ACC112 (cell line): ENCODE results near the gene ACOT9.

Experiments
- H2AFZ ChIP-seq: fragments of 200-600 bp; sonication (generic); one replicate; pipeline ENCODE4 v1.6.0; 2017; ENCODE audit warnings: antibody characterized with exemption, low read length; ENCODE audit not compliant: unreplicated experiment
- H3K27ac ChIP-seq: fragments of 200-600 bp; sonication (generic); 2 replicates; pipeline ENCODE4 v1.5.1; 2014; ENCODE audit warnings: low read depth, mild to moderate bottlenecking, antibody characterized with exemption, low read length, moderate library complexity
- H3K27me3 ChIP-seq: fragments of 200-600 bp; sonication (generic); 2 replicates; pipeline ENCODE4 v1.6.1; 2014; ENCODE audit warnings: mild to moderate bottlenecking, antibody characterized with exemption, low read length, moderate library complexity, mixed read lengths; ENCODE audit not compliant: insufficient read depth
- H3K36me3 ChIP-seq: fragments of 200-600 bp; sonication (generic); 2 replicates; pipeline ENCODE4 v1.6.1; 2016; ENCODE audit warnings: mild to moderate bottlenecking, antibody characterized with exemption, low read length, moderate library complexity, mixed read lengths; ENCODE audit not compliant: insufficient read depth
- H3K4me1 ChIP-seq: fragments of 200-600 bp; sonication (generic); one replicate; pipeline ENCODE4 v1.6.1; 2016; ENCODE audit warnings: low read length, mixed read lengths; ENCODE audit not compliant: insufficient read depth, unreplicated experiment, control insufficient read depth
- H3K4me3 ChIP-seq: fragments of 200-600 bp; sonication (generic); 2 replicates; pipeline ENCODE4 v1.5.1; 2014; ENCODE audit warnings: mild to moderate bottlenecking, low read depth, low read length
- H3K79me2 ChIP-seq: fragments of 200-600 bp; sonication (generic); one replicate; pipeline ENCODE4 v1.6.0; 2016; ENCODE audit warnings: low read length; ENCODE audit not compliant: control insufficient read depth, unreplicated experiment, insufficient read depth

Gene ACOT9

GRCh38 chrX:23737413-23737812, 5.7 kb downstream of the ACOT9 start:
- H3K79me2 ChIP-seq, result peaks cover 88% of the 10 kb centered on the region
- no peak overlapping the region for H3K27ac ChIP-seq
- no peak overlapping the region for H3K4me3 ChIP-seq
- peaks cover 14% of the 10 kb centered on the region for H3K36me3 ChIP-seq
- H3K27me3 ChIP-seq, result no peaks in the 10 kb centered on the region
- no peak overlapping the region for H2AFZ ChIP-seq
- H3K4me1 ChIP-seq, result peaks cover 19% of the 10 kb centered on the region

GRCh38 chrX:23736030-23736429, 7.0 kb downstream of the ACOT9 start:
- H3K4me1 ChIP-seq, result peaks cover 19% of the 10 kb centered on the region
- peaks cover 23% of the 10 kb centered on the region for H3K36me3 ChIP-seq
- H3K27ac ChIP-seq, result no peak overlapping the region
- peaks cover 81% of the 10 kb centered on the region for H3K79me2 ChIP-seq
- no peak overlapping the region for H2AFZ ChIP-seq
- H3K4me3 ChIP-seq, result no peak overlapping the region
- H3K27me3 ChIP-seq, result no peaks in the 10 kb centered on the region

DNA sequence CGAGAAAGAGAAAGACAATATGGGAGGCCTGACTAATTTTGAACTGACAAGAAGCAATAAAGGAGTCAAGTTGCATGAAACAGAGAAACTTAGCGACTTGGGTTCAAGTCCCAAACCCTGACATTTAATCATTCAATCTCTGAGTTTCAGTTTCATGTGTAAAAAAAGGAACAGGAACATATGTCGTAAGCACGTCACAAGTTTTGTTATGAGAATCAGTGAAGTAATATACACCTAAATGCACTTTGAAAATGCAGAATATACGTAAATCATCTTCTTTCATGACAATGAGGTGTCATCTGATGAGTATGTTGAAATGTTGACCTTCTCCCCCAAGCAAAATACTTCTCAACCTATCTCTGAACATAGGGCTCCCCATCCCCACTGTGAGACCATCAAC, 10.4 kb downstream of the ACOT9 start:
- H3K36me3 ChIP-seq, result peaks cover 40% of the 10 kb centered on the region
- no peak overlapping the region for H3K4me3 ChIP-seq
- H3K27me3 ChIP-seq, result no peaks in the 10 kb centered on the region
- no peak overlapping the region for H3K27ac ChIP-seq
- H3K79me2 ChIP-seq, result peaks cover 55% of the 10 kb centered on the region
- peaks cover 14% of the 10 kb centered on the region for H3K4me1 ChIP-seq
- no peak overlapping the region for H2AFZ ChIP-seq

- H3K79me2 ChIP-seq, result peaks cover 48% of the 10 kb centered on the region
- H3K4me3 ChIP-seq, result no peak overlapping the region
- no peak overlapping the region for H2AFZ ChIP-seq
- H3K27me3 ChIP-seq, result no peaks in the 10 kb centered on the region
- peaks cover 40% of the 10 kb centered on the region for H3K36me3 ChIP-seq
- H3K4me1 ChIP-seq, result peaks cover 14% of the 10 kb centered on the region
- H3K27ac ChIP-seq, result peak overlapping the region; percentile 21; the same call in 1 of the 2 replicates
Measured at GRCh38 chrX:23731951-23732350, 11.1 kb downstream of the ACOT9 start.

DNA sequence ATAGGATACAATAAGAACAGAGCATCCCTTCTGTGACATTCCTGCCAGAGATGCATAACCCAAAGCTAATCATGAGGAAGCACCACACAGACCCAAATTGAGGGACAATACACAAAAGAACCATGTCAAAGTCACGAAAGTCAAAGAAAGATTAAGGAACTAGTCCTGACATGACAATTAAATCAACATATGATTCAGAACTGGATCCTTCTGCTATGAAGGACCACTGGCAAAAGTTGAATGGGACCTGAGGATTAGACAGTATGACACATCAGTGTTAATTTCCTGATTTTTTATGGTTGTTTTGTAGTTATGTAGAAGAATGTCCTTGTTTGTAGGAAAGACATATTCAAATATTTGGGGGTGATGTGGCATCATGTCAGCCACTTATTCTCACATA, 13.9 kb downstream of the ACOT9 start:
- H3K4me3 ChIP-seq, result no peak overlapping the region
- H3K27me3 ChIP-seq, result no peaks in the 10 kb centered on the region
- peaks cover 10% of the 10 kb centered on the region for H3K4me1 ChIP-seq
- no peak overlapping the region for H3K27ac ChIP-seq
- no peak overlapping the region for H2AFZ ChIP-seq
- H3K79me2 ChIP-seq, result peaks cover 25% of the 10 kb centered on the region
- peaks cover 35% of the 10 kb centered on the region for H3K36me3 ChIP-seq

GRCh38 chrX:23727206-23727605, 15.9 kb downstream of the ACOT9 start:
- Histone ChIP-seq H3K4me3 (no peak overlapping the region), H3K36me3 (peaks cover 32% of the 10 kb centered on the region), H3K27ac (no peak overlapping the region), H3K4me1 (no peaks in the 10 kb centered on the region), H3K27me3 (no peaks in the 10 kb centered on the region), H3K79me2 (peaks cover 12% of the 10 kb centered on the region), H2AFZ (no peak overlapping the region)

DNA sequence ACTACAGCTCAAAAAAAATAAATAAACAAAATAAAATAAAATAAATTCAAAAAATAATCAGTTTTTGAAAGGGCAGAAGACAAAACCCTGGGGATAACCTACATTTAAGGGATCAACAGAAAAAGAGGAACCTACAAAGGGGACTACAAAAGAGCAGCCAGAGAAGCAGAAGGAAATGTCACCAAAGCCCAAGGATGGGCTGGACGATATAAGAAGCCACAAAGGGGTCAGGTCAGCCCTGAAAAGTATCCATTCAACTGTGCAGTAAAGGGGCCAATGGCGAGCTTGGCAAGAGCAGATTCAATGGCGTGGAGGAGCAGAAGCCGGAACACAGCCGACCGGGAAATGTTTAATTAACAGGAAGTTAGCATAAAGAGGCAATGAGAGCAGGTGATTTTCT, 16.9 kb downstream of the ACOT9 start:
- Histone ChIP-seq H2AFZ (no peak overlapping the region), H3K36me3 (peaks cover 25% of the 10 kb centered on the region), H3K4me3 (no peak overlapping the region), H3K27me3 (no peaks in the 10 kb centered on the region), H3K4me1 (no peaks in the 10 kb centered on the region), H3K27ac (no peak overlapping the region), H3K79me2 (peaks cover 5% of the 10 kb centered on the region)

DNA sequence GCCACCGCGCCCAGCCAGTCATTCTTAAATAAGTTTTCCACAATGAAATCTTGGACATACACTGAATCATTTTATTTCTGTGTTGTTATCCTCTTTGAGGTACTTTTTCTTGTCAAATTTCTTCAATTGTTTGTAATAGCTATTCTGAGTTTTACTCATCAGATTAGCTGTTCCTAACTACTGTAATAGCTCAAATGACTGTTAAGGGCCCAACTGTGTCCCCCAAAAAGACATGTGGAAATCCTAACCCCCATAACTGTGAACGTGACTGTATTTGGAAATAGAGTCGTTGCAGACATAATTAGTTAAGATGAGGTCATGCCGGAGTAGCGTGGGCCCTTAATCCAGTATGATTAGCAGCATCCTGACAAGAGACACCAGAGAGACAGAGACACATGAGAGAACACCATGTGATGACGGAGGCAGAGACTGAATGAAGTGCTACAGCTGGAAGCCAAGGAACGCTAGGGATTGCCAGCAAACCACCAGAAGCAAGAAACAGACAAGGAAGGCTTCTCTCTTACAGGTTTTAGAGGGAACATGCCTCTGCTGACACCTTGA, 22.9 kb downstream of the ACOT9 start:
- no peak overlapping the region for H3K27ac ChIP-seq
- no peaks in the 10 kb centered on the region for H3K27me3 ChIP-seq
- peaks cover 1% of the 10 kb centered on the region for H3K79me2 ChIP-seq
- H2AFZ ChIP-seq, result no peak overlapping the region
- peaks cover 15% of the 10 kb centered on the region for H3K36me3 ChIP-seq
- no peak overlapping the region for H3K4me3 ChIP-seq
- no peaks in the 10 kb centered on the region for H3K4me1 ChIP-seq

DNA sequence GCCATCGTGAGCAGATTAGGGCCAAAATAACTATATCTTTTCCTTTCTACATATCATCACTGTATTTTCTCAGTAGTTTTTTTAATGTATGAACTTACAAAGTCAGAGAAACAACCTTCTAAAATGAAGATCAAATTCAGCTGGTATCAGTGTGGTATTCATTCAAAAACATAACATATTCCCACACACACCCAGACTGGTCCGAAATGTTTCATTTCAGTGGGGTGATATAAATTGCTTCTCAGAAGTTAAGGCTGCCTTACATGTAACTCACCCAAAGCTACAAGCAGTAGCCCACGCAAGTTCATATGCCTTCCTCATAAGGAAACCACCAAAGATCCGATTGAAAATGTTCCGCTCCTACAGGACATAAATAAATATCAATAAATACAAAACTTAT, 37.8 kb downstream of the ACOT9 start:
- Histone ChIP-seq H3K27me3 (no peaks in the 10 kb centered on the region), H3K4me1 (peaks cover 2% of the 10 kb centered on the region), H3K79me2 (peaks cover 7% of the 10 kb centered on the region), H3K4me3 (no peak overlapping the region), H2AFZ (no peak overlapping the region), H3K27ac (no peak overlapping the region), H3K36me3 (peaks cover 19% of the 10 kb centered on the region)

- no peak overlapping the region for H3K27ac ChIP-seq
- no peaks in the 10 kb centered on the region for H3K27me3 ChIP-seq
- H3K79me2 ChIP-seq, result peaks cover 5% of the 10 kb centered on the region
- H2AFZ ChIP-seq, result no peak overlapping the region
- H3K36me3 ChIP-seq, result peaks cover 18% of the 10 kb centered on the region
- no peak overlapping the region for H3K4me3 ChIP-seq
- H3K4me1 ChIP-seq, result no peaks in the 10 kb centered on the region
Measured at GRCh38 chrX:23704673-23705206, 38.3 kb downstream of the ACOT9 start.

GRCh38 chrX:23699636-23700194, 43.4 kb downstream of the ACOT9 start:
- Histone ChIP-seq H3K36me3 (peaks cover 4% of the 10 kb centered on the region), H3K4me3 (no peak overlapping the region), H3K27ac (no peak overlapping the region), H3K27me3 (no peaks in the 10 kb centered on the region), H3K4me1 (no peaks in the 10 kb centered on the region), H2AFZ (no peak overlapping the region), H3K79me2 (no peaks in the 10 kb centered on the region)
